GM12891 (cell line): ENCODE measurements around the gene SLC16A3.

Experiments used
- PAX5 ChIP-seq: IDR thresholded peaks from 2 replicates; pipeline ENCODE4 v1.6.1; 2011; ENCODE audit warnings: low read length, moderate library complexity, mild to moderate bottlenecking; ENCODE audit not compliant: insufficient read depth, severe bottlenecking
- POLR2A ChIP-seq: IDR thresholded peaks from 2 replicates; pipeline ENCODE4 v1.6.1; 2011; ENCODE audit warnings: low read depth, low read length, control low read depth
- POLR2AphosphoS5 ChIP-seq: IDR thresholded peaks from 2 replicates; pipeline ENCODE4 v1.6.1; 2011; ENCODE audit warnings: low read depth, low read length, control low read depth

- TF ChIP-seq PAX5, result no peak
- TF ChIP-seq POLR2AphosphoS5, result peak; percentile 71; the same call in 1 of the 2 replicates
- peak; percentile 79 for TF ChIP-seq POLR2A
Measured at GRCh38 chr17:82228842-82229697, at the start of gene SLC16A3.
